Stimulated activated naive CD4-positive, alpha-beta T cell (primary cell): Measurements from ENCODE around the gene CAMTA1.

Source experiments
- DNase-seq, 6 experiments: peaks; one replicate each; lab custom pipeline; 2025; lab: John Stamatoyannopoulos, UW

Gene CAMTA1

GRCh38 chr1:7477593-7477992 is 692.3 kb downstream of the CAMTA1 start:
- no peak for DNase-seq

- DNase-seq = no peak
These were observed 693.0 kb downstream of the CAMTA1 start for GRCh38 chr1:7478142-7478790.

GRCh38 chr1:7478809-7479499 is 693.7 kb downstream of the CAMTA1 start:
- no peak for DNase-seq

- DNase-seq = no peak
These were observed 694.3 kb downstream of the CAMTA1 start for GRCh38 chr1:7479571-7479970.

- no peak for DNase-seq
These were observed 695.9 kb downstream of the CAMTA1 start for GRCh38 chr1:7481194-7481593.

- DNase-seq = no peak
These were observed 696.8 kb downstream of the CAMTA1 start for GRCh38 chr1:7482077-7482476.

- no peak for DNase-seq
These were observed 697.7 kb downstream of the CAMTA1 start for GRCh38 chr1:7482772-7483495.

- no peak for DNase-seq
These were observed 698.6 kb downstream of the CAMTA1 start for GRCh38 chr1:7483634-7484383.

- no peak for DNase-seq
These were observed 700.0 kb downstream of the CAMTA1 start for GRCh38 chr1:7485086-7485780.

GRCh38 chr1:7485826-7486225 is 700.6 kb downstream of the CAMTA1 start:
- DNase-seq = no peak

GRCh38 chr1:7487766-7488474 is 702.7 kb downstream of the CAMTA1 start:
- DNase-seq = no peak

- DNase-seq = no peak
These were observed 703.2 kb downstream of the CAMTA1 start for GRCh38 chr1:7488475-7488842.

- no peak for DNase-seq
These were observed 704.3 kb downstream of the CAMTA1 start for GRCh38 chr1:7489586-7489985.

- no peak for DNase-seq
These were observed 705.3 kb downstream of the CAMTA1 start for GRCh38 chr1:7490576-7490975.

GRCh38 chr1:7491109-7491817 is 706.0 kb downstream of the CAMTA1 start:
- DNase-seq = no peak

- no peak for DNase-seq
These were observed 706.5 kb downstream of the CAMTA1 start for GRCh38 chr1:7491818-7492173.

- no peak for DNase-seq
These were observed 708.6 kb downstream of the CAMTA1 start for GRCh38 chr1:7493711-7494454.

GRCh38 chr1:7495962-7496361 is 710.7 kb downstream of the CAMTA1 start:
- DNase-seq = no peak

- DNase-seq = no peak
These were observed 711.9 kb downstream of the CAMTA1 start for GRCh38 chr1:7497107-7497637.
